B cell (primary cell): ENCODE measurements around the gene RASL11A. TPM values are rescaled to one million over a fixed set of nuclear protein-coding genes. Genes with fewer than 3 reads are reported as not detected.
A peak's percentile ranks its signal among the peaks of the same experiment; 100 is the strongest.

ENCODE experiments used
- ATAC-seq: fragments of 200-7000 bp; cut with Tn5 transposase; one replicate; pipeline ENCODE4 v1.10.0; 2021; ENCODE audit warnings: low read depth, mild to moderate bottlenecking, moderate number of reproducible peaks, moderate library complexity
- CTCF ChIA-PET: fragments of 350-600 bp; sonication (Branson Sonifier 250); formaldehyde crosslinking; loops from one replicate; lab custom pipeline; 2021; ENCODE audit warnings: antibody characterized with exemption, inconsistent platforms; lab: Charles Lee
- POLR2A ChIA-PET: fragments of 350-600 bp; sonication (Branson Sonifier 250); formaldehyde crosslinking; loops from one replicate; lab custom pipeline; 2021; ENCODE audit warnings: antibody characterized with exemption; lab: Charles Lee
- DNase-seq: peaks from one replicate; pipeline ENCODE4 v3.0.0; 2013
- H2AFZ ChIP-seq: 2 replicates; pipeline ENCODE4 v1.6.1; 2012; ENCODE audit warnings: mild to moderate bottlenecking, low read depth, low read length; ENCODE audit not compliant: insufficient read depth, poor library complexity, severe bottlenecking
- H3K27ac ChIP-seq, 2 donors: 1 replicate in 1 of 2; 2 replicates in 1 of 2; pipeline ENCODE4 v1.5.1; 2012 to 2013; ENCODE audit warnings: low read length in 2 of 2, mild to moderate bottlenecking in 2 of 2, moderate library complexity in 1 of 2
- H3K27me3 ChIP-seq, 4 experiments: fragments of 200-600 bp in 1 of 4; sonication (generic) in 1 of 4; replicated peaks in 1 of 4; 1 replicate in 2 of 4; 2 replicates in 2 of 4; pipeline versions ENCODE4 v1.6.1 to v1.7.0; 2013 to 2016; ENCODE audit warnings: low read length in 3 of 4, mild to moderate bottlenecking in 2 of 4, mixed read lengths in 1 of 4, moderate library complexity in 1 of 4; ENCODE audit not compliant: insufficient read depth in 4 of 4, control insufficient read depth in 3 of 4; ENCODE audit errors: control extremely low read depth in 1 of 4
- H3K36me3 ChIP-seq, 2 experiments: replicated peaks in 1 of 2; 1 replicate in 1 of 2; 2 replicates in 1 of 2; pipeline versions ENCODE4 v1.6.1 to v1.7.1; 2013; ENCODE audit warnings: low read length in 1 of 2; ENCODE audit not compliant: insufficient read depth in 2 of 2, control insufficient read depth in 1 of 2; ENCODE audit errors: control extremely low read depth in 1 of 2, extremely low read depth in 1 of 2
- H3K4me1 ChIP-seq, 2 donors: fragments of 200-600 bp in 1 of 2; sonication (generic) in 1 of 2; 1 replicate in 1 of 2; 2 replicates in 1 of 2; pipeline versions ENCODE4 v1.5.1 to v1.6.1; 2013 to 2017; ENCODE audit warnings: low read length in 2 of 2; ENCODE audit not compliant: control insufficient read depth in 2 of 2, insufficient read depth in 2 of 2
- H3K4me2 ChIP-seq: replicated peaks from 2 replicates; pipeline ENCODE3; 2012; ENCODE audit warnings: mild to moderate bottlenecking, low read depth, low read length; ENCODE audit not compliant: poor library complexity, severe bottlenecking
- H3K4me3 ChIP-seq, 5 experiments: fragments of 200-600 bp in 1 of 5; sonication (generic) in 1 of 5; 1 replicate in 3 of 5; 2 replicates in 2 of 5; pipeline versions ENCODE4 v1.5.1 to v1.7.0; 2011 to 2016; ENCODE audit warnings: low read length in 4 of 5, mild to moderate bottlenecking in 4 of 5, low read depth in 2 of 5, control low read depth in 1 of 5, moderate library complexity in 1 of 5; ENCODE audit not compliant: insufficient read depth in 1 of 5; ENCODE audit errors: control extremely low read depth in 1 of 5, extremely low read depth in 1 of 5
- H3K79me2 ChIP-seq: fragments of 200-600 bp; sonication (generic); one replicate; pipeline ENCODE4 v1.6.0; 2016; ENCODE audit warnings: low read length; ENCODE audit not compliant: control insufficient read depth, insufficient read depth
- H3K9ac ChIP-seq: fragments of 200-600 bp; sonication (generic); 2 replicates; pipeline ENCODE4 v1.6.1; 2017; ENCODE audit warnings: mild to moderate bottlenecking, low read length, moderate library complexity
- H3K9me3 ChIP-seq, 3 donors: one replicate each; pipeline versions ENCODE4 v1.6.1 to v1.7.1; 2013; ENCODE audit warnings: low read length in 2 of 3; ENCODE audit not compliant: control insufficient read depth in 2 of 3, insufficient read depth in 1 of 3; ENCODE audit errors: control extremely low read depth in 1 of 3
- H4K20me1 ChIP-seq: 2 replicates; pipeline ENCODE4 v1.6.0; 2012; ENCODE audit warnings: mild to moderate bottlenecking, low read length; ENCODE audit not compliant: insufficient read depth, control insufficient read depth, poor library complexity, severe bottlenecking
- H3K27ac Mint-ChIP-seq: one replicate; pipeline ENCODE4 v1.8.0; 2021; ENCODE audit warnings: mixed read lengths
- H3K27me3 Mint-ChIP-seq: one replicate; pipeline ENCODE4 v1.8.0; 2021; ENCODE audit warnings: mixed read lengths
- H3K4me1 Mint-ChIP-seq: one replicate; pipeline ENCODE4 v1.8.0; 2021; ENCODE audit warnings: mixed read lengths
- H3K4me3 Mint-ChIP-seq: one replicate; pipeline ENCODE4 v1.8.0; 2021; ENCODE audit warnings: mixed read lengths
- H3K9me3 Mint-ChIP-seq: one replicate; pipeline ENCODE4 v1.8.0; 2022; ENCODE audit warnings: mixed read lengths; ENCODE audit not compliant: insufficient read depth
- EZH2 ChIP-seq: IDR thresholded peaks from 2 replicates; pipeline ENCODE4 v1.6.1; 2012; ENCODE audit warnings: borderline replicate concordance, low read depth, mild to moderate bottlenecking, moderate library complexity, low read length; ENCODE audit not compliant: insufficient read depth, poor library complexity, severe bottlenecking
- WGBS: methylation state at CpG from one replicate; pipeline ENCODE4 v1.1.5; 2013; ENCODE audit warnings: missing lambda C conversion rate; ENCODE audit not compliant: insufficient coverage; 5-methylcytosine and 5-hydroxymethylcytosine counted together
- intact Hi-C: fragments of 100-400 bp; cut with micrococcal nuclease; formaldehyde crosslinking; loops from one replicate; pipeline ENCODE4 v1.10.0; 2022
- polyA plus RNA-seq: library from polyadenylated mRNA; depleted of rRNA; stranded (reverse); fragments of >200 nt; gene quantifications from 2 replicates; pipeline ENCODE4 v1.2.3, GENCODE V29; 2012
- total RNA-seq, 2 donors: library from RNA; stranded (reverse); fragments of 120-200 nt in 1 of 2; gene quantifications; 1 replicate in 1 of 2; 2 replicates in 1 of 2; pipeline versions ENCODE4 v1.2.3 to v1.2.4, GENCODE V29; 2013 to 2022
- TF ChIP-seq, protein P1 (sequence below): fragments of 200-600 bp; IDR thresholded peaks from one replicate; pipeline ENCODE4 v1.8.0; 2022; ENCODE audit warnings: antibody characterized with exemption, mild to moderate bottlenecking

RASL11A gene
- total and polyA plus RNA-seq, 2 donors (not counting 1 experiment from before 2014, with no cell fraction given) = 0.89 to 4.8 TPM

DNA sequence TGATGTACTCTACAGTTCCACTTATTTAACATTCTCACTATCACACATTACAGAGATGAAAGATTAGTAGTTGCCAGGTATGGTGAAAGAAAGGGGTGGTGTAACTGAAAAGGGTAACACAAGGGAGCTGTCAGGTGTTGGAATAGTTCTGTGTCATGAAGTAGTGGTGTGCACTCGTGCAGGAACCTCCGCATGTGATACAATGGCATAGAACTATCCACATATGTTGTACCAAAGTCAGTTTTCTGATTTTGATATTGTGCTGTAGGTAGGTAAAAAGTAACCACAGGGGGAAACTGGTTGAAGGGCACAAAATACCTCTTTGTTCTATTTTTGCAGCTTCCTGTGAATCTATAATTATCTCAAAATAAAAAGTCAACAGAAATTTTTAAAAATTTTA lies 43.6 kb upstream of the RASL11A start:
- H3K4me3 ChIP-seq = peak overlapping the region in 3 of 5 experiments; percentile 7 to 28 (median 18)
- H3K4me3 Mint-ChIP-seq = peak overlapping the region; percentile 70
- H3K79me2 ChIP-seq = no peaks in the 10 kb centered on the region
- peak overlapping the region; percentile 1 for H2AFZ ChIP-seq
- ChIA-PET POLR2A (no interaction called here), CTCF (interaction anchor here (0.7 kb wide), 1 partner anchor 95 kb away, joined by 4 read pairs; no protein-coding TSS in a partner anchor)
- peaks cover 6% of the 10 kb centered on the region for H3K9me3 Mint-ChIP-seq
- no peaks in the 10 kb centered on the region for H3K27me3 ChIP-seq
- WGBS = no CpG with 5 or more reads among the region's 2 CpGs
- peaks cover 49% of the 10 kb centered on the region for H3K4me1 Mint-ChIP-seq
- TF ChIP-seq, protein P1, sequence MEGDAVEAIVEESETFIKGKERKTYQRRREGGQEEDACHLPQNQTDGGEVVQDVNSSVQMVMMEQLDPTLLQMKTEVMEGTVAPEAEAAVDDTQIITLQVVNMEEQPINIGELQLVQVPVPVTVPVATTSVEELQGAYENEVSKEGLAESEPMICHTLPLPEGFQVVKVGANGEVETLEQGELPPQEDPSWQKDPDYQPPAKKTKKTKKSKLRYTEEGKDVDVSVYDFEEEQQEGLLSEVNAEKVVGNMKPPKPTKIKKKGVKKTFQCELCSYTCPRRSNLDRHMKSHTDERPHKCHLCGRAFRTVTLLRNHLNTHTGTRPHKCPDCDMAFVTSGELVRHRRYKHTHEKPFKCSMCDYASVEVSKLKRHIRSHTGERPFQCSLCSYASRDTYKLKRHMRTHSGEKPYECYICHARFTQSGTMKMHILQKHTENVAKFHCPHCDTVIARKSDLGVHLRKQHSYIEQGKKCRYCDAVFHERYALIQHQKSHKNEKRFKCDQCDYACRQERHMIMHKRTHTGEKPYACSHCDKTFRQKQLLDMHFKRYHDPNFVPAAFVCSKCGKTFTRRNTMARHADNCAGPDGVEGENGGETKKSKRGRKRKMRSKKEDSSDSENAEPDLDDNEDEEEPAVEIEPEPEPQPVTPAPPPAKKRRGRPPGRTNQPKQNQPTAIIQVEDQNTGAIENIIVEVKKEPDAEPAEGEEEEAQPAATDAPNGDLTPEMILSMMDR = no peak
- no peak for TF ChIP-seq EZH2
- peaks cover 3% of the 10 kb centered on the region for H3K27me3 Mint-ChIP-seq
- peaks cover 39 to 48% of the 10 kb centered on the region in 2 donors for H3K4me1 ChIP-seq
- intact Hi-C loops = no loop called here
- H3K9me3 ChIP-seq = peaks cover 1 to 19% (median 4%) of the 10 kb centered on the region in 3 donors
- H3K9ac ChIP-seq = peak overlapping the region; percentile 19
- peak overlapping the region; percentile 60 to 69 for H3K27ac ChIP-seq
- H3K36me3 ChIP-seq = no peaks in the 10 kb centered on the region
- H3K4me2 ChIP-seq = peak overlapping the region; percentile 63
- no peaks in the 10 kb centered on the region for H4K20me1 ChIP-seq
- peak; percentile 25 for DNase-seq
- ATAC-seq = peak; percentile 28
- peak overlapping the region; percentile 85 for H3K27ac Mint-ChIP-seq

DNA sequence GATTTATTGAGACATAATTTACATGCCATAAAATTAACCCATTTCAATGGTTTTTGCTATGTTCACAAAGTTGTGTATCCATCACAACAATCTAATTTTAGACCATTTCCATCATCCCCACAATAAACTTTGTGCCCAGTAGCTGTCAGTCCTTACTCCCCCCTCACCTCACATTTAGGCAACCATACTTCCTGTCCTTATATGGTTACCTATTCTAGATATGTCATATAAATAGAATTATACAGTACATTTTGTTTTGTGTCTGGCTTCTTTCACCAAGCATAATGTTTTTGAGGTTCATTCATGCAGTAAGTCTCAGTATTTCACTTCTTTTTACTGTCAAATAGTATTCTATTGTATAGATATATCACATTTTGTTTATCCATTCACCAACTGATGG lies 42.5 kb upstream of the RASL11A start:
- Mint-ChIP-seq H3K27ac (peak overlapping the region; percentile 43), H3K9me3 (peaks cover 7% of the 10 kb centered on the region), H3K4me1 (peaks cover 38% of the 10 kb centered on the region), H3K27me3 (peaks cover 3% of the 10 kb centered on the region), H3K4me3 (peak overlapping the region; percentile 39)
- ATAC-seq (peak; percentile 28), DNase-seq (no peak)
- H3K36me3 ChIP-seq = no peaks in the 10 kb centered on the region
- no peak for TF ChIP-seq EZH2
- TF ChIP-seq, protein P1 = no peak
- intact Hi-C loops = no loop called here
- H3K79me2 ChIP-seq = no peaks in the 10 kb centered on the region
- H4K20me1 ChIP-seq = no peaks in the 10 kb centered on the region
- H3K27ac ChIP-seq = peak overlapping the region; percentile 60 to 69
- H3K9ac ChIP-seq = no peak overlapping the region
- peak overlapping the region; percentile 63 for H3K4me2 ChIP-seq
- H2AFZ ChIP-seq = no peak overlapping the region
- peak overlapping the region in 1 of 5 experiments; percentile 28 for H3K4me3 ChIP-seq
- H3K9me3 ChIP-seq = peaks cover 1 to 21% (median 8%) of the 10 kb centered on the region in 3 donors
- ChIA-PET CTCF (no interaction called here), POLR2A (no interaction called here)
- H3K27me3 ChIP-seq = no peaks in the 10 kb centered on the region
- H3K4me1 ChIP-seq = peaks cover 31 to 36% of the 10 kb centered on the region in 2 donors
